GM18951 (cell line): ENCODE results near the gene DUOX2.
"Not testable (repeated sequence)": the region's sequence is repeated elsewhere in the genome, so short reads cannot be mapped to it uniquely, and the experiment has no call there.

Experiments used
- POLR2A ChIP-seq: IDR thresholded peaks from 4 replicates; pipeline ENCODE4 v1.6.1; 2011; ENCODE audit warnings: mild to moderate bottlenecking; ENCODE audit not compliant: insufficient read length, insufficient read depth; ENCODE audit errors: extremely low read depth
- in situ Hi-C: fragments of 300-500 bp; cut with MboI; formaldehyde crosslinking; loops from one replicate; pipeline ENCODE4 v1.12.0; 2022; ENCODE audit warnings: low sequenced_read_pairs, mixed read lengths, inconsistent platforms; ENCODE audit not compliant: unreplicated experiment

Gene DUOX2

DNA sequence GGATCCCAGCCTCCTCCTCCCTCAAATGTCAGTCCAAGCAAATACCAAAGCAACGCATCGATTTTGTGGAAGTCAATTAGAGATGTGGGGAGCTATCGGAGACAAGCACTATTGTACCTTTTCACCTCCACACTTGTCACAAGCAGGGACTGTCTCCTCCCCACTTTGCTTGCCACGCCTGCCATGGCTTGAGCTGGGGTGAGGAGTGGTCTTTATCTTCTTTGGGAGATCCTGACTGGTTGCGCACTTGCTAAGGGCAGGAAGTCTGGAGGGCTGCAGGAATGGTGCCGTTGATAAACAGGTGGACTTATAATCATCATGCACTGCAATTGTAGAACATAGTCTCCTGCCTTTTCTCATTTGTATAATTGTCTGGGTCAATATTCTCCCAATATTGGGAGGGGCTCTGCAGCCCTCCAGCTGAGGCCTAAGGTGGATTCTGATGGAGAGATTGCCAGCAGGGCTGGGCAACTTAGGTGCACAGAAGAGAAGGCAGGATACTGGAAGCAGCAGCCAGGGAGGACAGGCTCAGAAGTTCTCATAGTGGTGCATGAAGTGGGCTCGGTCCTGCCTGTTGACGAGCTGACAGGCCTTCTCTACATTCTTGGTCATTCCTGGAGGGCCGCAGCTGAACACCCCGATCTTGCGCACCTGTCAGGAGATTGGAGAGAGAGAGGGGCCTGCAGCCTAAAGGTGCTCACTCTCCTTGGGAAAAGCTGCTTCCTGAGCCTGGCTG is 20.2 kb downstream of the DUOX2 start:
- no peak for TF ChIP-seq POLR2A

DNA sequence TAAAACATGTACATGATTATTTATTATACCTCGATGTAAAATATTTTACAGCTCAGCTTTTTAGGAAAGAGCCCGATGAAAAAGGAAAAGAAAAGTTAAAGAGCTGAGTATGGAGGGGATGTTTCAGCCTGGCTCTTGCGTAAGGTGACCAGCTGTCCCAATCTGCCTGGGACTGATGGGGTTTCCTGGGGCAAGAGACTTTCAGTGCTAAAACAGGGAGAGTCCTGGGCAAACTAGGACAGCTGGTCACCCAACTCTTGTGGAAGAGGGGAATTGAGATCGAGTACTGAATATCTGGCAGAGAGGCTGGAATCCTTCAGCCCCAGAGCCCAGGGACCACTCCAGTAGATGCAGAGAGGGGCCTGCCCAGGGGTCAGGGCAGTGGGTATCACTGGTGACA is 21.0 kb downstream of the DUOX2 start:
- no peak for TF ChIP-seq POLR2A

More for the DNA sequence above, 20.2 kb downstream of the DUOX2 start:
- in situ Hi-C loops = no loop called here

DNA sequence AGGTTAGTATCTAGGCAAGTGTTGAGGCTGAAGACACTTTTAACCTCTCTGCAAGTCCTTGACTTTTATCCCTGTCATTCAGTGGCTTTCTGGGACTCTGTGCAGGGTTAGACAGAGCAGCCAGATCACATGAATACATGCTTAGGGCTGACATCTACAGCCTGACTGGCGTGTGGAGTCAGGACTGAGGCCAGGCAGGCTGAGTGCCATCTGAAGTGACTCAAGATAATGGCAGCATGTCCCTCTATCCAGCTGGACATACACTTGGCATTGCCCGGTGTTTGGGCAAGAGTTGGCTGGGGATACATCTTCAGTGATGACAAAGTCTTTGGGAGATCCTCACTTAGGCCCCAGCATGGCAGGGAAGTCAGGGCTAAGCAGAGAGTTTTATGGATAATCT is 22.4 kb downstream of the DUOX2 start:
- TF ChIP-seq POLR2A = no peak
- in situ Hi-C loops = no loop called here

More for the DNA sequence above, 21.0 kb downstream of the DUOX2 start:
- in situ Hi-C loops = no loop called here

DNA sequence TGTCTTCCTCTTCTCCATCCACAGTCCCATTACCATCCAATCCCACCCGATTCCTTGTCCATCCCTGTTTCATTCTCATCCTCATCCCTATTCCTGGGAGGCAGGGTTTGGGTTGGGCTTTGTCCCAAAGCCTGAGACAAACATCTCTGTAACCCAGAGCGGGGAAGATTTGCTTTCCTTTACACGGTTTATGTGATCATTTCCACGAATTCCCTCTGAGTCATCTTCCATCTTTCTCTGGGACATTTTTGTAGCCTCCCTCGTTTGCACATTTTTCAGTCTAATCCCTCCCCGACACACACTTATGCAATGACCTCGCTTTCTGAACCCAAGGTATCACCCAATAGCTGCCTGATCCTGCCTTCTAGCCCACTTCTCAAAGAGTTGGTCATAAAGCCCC is 22.8 kb downstream of the DUOX2 start:
- TF ChIP-seq POLR2A = no peak
- in situ Hi-C loops = no loop called here

DNA sequence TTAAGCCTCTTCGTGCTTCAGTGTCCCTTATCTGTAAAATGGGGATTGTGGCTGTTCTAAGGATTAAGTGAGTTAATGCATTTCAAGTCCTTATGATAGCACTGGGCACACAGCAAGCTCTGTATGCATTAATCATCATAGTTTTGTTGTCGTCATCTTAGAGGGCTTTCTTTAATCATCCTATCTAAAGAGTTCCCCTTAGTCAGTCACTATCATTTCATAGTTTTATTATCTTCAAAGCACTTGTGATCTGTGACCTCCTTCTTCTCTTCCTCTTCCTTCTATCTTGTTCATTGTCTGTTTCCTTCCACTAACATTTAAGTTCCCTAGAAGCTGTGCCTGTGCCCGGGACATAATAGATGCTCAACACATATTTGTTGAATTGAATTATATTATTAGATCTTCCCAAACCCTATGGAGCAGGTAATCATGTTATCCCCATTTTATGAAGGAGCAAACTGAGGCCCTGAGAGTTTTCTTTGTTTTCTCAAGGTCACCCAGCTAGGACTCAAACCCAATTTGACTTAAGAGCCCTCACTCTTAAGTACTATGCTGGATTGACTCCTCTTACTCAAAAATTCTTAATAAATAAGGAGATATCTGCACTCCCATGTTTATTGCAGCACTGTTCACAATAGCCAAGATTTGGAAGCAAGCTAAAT is 24.1 kb downstream of the DUOX2 start:
- in situ Hi-C loops = no loop called here
- TF ChIP-seq POLR2A = no peak

DNA sequence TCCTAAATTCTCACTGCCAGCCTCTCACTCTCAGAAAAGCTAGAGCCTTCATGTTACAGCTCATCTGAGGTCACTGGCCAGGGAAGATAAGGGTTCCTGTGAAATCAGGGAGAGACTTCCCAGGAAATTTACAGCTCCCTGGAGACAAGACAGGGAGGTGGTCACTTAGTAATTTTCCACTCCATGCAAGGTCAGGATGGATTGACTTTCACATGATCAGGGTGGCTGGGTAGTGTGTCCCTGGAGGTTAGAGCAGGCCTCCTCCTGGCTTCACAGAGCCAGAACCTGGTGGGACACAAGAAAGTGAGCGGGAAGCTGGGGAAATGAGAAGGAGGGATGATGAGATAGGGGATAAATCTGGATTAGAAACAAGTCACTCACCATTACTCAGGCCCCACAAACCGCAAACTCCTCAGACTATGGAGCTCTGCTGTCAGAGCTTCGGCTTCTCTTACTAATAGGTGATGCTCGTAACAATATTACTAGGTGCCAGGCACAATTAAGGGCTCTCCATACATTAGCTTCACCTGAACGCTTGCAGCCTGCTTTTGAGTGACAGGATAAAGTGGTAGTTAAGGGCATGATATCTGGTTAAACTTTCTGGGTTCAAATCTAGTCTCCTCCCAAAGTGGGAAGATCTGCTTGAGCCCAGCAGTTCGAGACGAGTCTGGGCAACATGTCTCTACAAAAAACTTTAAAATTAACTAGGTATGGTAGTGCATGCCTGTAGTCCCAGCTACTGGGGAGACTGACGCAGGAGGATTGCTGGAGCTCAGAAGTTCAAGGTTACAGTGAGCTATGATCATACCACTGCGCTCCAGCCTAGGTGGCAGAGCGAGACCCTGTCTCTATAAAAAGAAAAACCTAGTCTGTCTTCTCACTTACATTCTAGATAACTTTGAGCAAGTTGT is 24.9 kb downstream of the DUOX2 start:
- TF ChIP-seq POLR2A = no peak
- in situ Hi-C loops = no loop called here

DNA sequence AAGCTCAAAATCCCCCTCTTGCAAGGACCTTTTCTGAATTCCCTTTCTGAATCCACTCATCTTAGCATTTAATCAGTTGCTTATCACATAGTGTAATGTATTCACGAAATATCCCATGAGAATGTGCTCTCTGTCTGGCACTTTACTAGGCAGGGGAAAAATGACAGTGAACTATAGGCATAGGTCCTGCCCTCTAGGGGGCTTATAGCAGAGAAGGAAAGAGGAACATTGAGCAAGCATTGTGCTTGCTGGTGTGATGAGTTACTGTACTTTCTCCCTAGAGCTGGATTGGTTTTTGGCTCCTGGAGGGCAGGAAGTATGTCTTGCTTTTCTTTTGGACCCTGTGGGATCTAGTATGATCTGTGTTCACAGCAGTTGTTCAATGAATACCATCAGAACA is 26.5 kb downstream of the DUOX2 start:
- in situ Hi-C loops = no loop called here

DNA sequence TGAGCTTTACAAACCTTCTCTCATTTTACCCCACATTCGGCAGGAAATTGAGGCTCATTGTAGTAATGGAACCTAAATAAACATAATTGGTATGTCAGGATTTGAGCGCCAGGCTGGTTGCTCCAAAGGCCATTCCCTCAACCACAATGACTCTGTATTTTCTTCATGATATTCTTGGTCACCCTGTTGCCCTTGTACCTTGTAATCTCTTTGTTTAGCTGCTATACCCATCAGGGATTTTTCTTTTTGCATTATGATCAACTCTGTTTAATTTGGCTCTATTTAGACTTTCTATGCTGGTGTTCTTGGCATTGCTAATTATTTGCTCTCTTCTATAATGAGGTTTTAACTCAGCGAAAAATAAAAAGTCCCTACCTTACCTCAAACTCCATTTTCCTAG is 29.8 kb downstream of the DUOX2 start:
- in situ Hi-C loops = no loop called here
- no peak for TF ChIP-seq POLR2A

More for the DNA sequence above, 26.5 kb downstream of the DUOX2 start:
- TF ChIP-seq POLR2A = no peak

DNA sequence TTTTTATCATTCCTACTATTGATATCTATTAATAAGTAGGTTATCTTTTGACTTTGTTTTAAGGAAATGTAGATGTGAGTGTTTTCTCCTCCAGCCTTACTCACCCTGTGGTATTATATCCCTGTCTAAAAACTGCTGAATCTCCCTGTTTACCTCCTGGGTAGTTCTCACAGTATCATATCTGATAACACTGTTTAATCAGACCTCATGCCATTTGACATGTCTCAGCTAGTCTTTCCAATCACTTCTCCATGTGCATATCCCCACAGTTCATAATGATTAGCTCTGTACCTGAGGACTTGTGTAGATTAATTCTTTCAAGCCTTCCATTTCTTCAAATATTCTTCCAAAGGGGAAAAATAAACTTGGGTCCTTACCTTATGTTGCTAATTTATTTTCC is 30.7 kb downstream of the DUOX2 start:
- TF ChIP-seq POLR2A = no peak
- in situ Hi-C loops = no loop called here

DNA sequence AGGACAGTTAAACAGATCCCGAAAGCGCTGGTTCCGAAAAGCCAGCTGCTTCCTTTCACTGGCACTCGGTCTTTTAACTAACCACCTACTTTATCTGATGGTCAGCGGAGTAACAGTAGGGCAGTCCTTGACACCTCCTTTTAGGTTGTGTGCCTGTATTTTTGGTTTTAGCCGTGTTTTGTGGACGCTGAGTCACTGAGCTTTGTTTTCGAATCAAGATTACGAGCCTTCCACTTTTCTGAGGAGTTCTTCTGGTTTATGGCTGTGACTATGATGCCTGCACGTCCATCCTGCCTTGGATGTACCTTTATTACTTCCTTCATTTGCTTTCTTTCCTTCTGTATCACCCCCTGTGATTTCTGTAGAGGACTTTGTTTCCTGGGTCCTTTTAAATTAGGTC is 31.6 kb downstream of the DUOX2 start:
- in situ Hi-C loops = not testable (repeated sequence)

DNA sequence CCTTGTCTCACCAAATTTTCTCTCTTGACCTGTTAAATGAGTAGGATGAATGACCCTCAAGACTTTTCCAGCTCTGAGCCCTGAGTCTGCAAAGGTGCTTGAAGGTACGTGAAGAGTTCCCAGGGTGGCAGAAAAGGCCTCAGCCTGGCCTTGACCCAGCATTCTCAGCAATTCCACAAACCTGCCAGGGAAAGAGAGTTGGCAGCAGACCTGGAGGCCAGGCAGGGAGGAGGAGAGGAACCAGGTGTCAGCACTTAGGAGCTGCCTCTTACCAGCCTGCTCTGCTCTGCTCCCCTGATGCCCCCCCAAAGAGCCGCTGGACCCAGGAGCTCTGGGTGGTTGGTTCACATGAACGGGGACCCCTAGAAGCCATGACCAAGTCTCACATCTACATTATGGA is 33.4 kb downstream of the DUOX2 start:
- in situ Hi-C loops = not testable (repeated sequence)

DNA sequence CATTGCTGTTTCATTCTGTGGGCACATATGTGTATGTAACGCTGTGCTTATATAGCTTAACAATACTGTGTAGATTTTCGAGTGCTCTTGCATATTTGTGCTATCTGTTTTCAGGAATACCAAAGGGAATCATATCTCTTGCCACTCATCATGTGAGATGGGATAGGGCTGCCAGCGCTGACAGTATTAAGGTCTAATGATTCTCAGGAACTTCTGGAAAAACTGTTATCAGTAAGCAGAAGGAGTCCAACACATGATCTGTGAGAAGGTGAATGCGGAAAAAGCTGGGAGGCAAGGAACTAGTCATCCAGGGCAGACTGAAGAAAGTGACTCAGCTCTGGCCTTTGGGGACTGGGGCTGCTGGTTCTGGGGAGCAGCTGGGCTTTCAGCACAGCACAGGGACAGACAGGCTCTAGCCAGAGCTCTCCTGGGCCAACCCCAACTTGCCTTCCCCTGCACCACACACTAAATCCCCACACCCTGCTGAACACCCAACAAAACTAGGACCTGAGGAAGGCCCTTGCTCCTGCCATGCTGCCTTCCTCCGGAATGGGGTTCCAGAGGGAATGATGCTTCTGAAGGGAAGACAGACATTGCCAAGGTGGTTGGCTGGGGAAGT is 34.2 kb downstream of the DUOX2 start:
- in situ Hi-C loops = not testable (repeated sequence)

DNA sequence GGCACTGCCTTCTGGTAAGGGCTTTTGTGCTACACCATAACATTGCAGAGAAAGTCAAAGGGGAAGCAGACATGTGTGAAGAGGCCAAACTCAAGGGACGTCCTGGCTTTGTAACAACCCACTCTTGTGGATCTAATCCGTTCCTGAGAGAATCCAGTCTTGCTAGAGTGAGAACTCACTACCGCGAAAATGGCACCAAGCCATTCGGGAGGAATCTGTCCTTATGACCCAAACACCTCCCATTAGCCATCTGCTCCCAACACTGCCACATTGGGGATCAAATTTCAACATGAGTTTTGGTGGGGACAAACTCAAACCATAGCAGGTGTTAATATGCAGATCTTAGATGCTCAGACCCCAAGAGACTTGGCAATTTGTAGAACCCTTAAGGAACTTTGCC is 34.8 kb downstream of the DUOX2 start:
- in situ Hi-C loops = not testable (repeated sequence)

DNA sequence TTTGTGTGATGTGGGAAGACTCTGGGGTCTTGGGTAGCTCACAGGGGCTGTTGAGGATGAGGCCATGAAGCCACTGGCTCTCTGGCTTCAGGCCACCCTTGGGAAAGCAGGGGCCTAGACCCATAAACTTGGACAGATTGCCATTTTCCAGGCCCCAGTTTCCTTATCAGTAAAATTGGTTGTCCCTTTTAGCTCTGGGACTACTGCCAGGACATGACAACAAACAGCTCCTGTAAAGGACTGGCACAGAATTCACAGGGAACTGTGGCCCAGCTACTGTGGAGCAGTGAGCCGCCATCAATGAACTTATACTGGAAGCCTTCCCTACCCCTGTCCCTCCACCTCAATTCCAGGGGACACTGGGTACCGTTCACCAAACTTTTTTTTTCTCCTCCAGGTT is 36.6 kb downstream of the DUOX2 start:
- in situ Hi-C loops = not testable (repeated sequence)

DNA sequence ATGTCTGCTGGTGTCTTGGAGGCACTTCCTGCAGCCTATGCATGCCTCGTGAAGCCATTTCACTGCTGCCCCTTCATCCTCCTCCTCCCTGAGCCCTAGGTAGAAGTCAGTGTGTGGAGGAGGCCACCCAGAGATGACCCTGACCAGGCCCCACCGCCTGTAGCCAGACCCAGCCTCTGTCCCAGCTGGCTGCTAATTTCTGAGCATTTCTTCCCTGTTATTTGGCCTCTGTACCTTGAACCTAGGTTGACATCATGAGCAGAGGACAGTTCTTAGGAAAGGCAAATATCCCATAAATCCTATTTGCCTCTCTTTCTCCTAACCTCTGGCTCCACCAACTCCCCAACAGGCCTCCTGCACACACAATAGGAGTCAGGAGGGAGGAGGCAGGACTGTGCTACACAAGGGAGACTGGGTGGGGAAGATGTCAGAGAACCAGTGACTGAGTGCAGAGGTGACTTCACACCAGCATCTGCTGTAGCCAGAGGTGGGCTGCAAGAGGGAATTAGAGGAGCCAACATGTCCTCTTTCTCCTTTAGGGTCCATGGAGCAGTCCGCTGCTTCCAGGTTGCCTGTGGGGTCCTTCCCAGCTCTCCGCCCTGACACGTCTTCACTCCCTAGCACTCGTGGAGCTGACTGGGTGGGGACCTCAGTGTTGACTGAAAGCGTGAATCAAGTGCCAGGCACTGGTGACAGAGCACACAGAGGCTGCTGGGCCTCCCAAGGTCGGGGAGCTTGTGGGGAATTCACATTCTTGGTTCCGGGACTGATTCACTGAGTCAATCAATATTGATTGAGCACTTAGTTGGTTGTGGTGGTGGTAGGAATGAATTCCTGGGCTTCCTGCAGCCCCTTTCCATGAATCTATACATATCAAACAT is 38.3 kb downstream of the DUOX2 start:
- in situ Hi-C loops = not testable (repeated sequence)

DNA sequence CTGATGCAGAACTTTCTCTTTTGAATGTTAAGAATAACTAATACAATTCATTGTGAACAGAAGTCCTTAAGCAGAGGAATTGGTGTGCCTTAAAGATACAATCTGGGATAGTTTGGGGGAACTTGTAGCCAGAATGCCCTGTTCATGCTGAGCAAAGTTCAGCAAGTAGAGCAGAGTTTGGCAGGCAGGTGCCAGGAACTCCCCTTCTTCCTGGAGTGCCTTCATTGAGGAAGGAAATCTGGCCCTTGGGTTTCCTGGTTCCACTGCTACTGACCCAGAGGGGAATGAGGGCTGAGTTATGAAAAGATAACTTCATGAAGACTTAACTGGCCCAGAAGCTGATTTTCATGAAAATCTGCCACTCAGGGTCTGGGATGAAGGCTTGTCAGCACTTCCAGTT is 40.4 kb downstream of the DUOX2 start:
- in situ Hi-C loops = not testable (repeated sequence)

DNA sequence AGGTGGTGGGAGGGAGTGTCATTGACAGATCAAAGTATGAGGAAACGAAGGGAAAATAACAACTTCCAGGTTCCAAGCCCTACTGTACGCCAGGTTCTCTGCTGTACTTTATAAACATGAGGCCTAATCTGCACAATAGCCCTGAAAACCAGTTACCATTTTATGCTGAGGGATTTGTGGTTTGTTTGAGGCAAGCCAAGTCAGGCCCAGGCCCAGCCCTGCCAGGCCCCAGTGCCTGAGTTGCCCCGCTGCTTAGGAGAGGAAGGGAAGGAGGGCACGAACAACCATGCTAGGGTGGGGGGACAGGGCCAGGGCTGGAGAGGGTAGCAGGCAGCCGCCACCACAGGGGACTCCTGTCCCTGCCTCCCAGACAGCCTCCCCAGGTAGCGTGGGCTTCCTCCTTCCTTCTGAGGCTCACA is 44.0 kb downstream of the DUOX2 start:
- in situ Hi-C loops = loop anchor here (5.0 kb wide), 1 partner anchor 238 kb away; no protein-coding TSS in a partner anchor
